Stomach (tissue), 4 donors: ENCODE results near the gene MYH14.

ENCODE experiments used
- CTCF ChIP-seq, 7 experiments: fragments of 450-650 bp in 4 of 7; fragments of 200-600 bp in 3 of 7; sonication (generic) in 3 of 7; IDR thresholded peaks; one replicate each; pipeline ENCODE4 v1.5.1; 2016 to 2019; ENCODE audit warnings: antibody characterized with exemption in 7 of 7, control low read depth in 2 of 7, mild to moderate bottlenecking in 1 of 7
- POLR2A ChIP-seq, 4 donors: fragments of 450-650 bp; IDR thresholded peaks; one replicate each; pipeline ENCODE4 v1.6.1; 2016; ENCODE audit warnings: antibody characterized with exemption in 4 of 4, control low read depth in 2 of 4, mild to moderate bottlenecking in 1 of 4, moderate library complexity in 1 of 4

- TF ChIP-seq POLR2A (IDR thresholded peaks at IDR 0.05) (no peak), CTCF (IDR thresholded peaks at IDR 0.05) (no peak)
These were observed 83.0 kb downstream of the MYH14 start for GRCh38 chr19:50286443-50286842.
